22Rv1 (cell line): ENCODE results near the gene RAB34.

ENCODE experiments used
- H3K27ac ChIP-seq: fragments of 450-650 bp; 2 replicates; pipeline ENCODE4 v1.5.1; 2017
- ZFX ChIP-seq: fragments of 450-650 bp; IDR thresholded peaks from 2 replicates; pipeline ENCODE4 v1.6.1; 2017; ENCODE audit warnings: antibody characterized with exemption, borderline replicate concordance
- TF ChIP-seq, protein P1 (sequence below): fragments of 450-650 bp; IDR thresholded peaks from 2 replicates; pipeline ENCODE4 v1.5.1; 2017; ENCODE audit warnings: mild to moderate bottlenecking

The RAB34 gene

DNA sequence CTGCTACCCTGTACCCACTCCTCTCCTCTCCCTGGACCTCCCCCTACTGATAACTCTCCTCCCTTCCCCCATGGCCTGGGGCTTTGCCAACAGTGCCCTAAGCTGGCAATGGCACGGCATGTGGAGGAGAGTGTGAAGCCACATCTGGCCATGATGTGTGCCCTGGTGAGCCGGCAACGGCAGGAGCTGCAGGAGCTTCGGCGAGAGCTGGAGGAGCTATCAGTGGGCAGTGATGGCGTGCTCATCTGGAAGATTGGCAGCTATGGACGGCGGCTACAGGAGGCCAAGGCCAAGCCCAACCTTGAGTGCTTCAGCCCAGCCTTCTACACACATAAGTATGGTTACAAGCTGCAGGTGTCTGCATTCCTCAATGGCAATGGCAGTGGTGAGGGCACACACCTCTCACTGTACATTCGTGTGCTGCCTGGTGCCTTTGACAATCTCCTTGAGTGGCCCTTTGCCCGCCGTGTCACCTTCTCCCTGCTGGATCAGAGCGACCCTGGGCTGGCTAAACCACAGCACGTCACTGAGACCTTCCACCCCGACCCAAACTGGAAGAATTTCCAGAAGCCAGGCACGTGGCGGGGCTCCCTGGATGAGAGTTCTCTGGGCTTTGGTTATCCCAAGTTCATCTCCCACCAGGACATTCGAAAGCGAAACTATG lies 31.3 kb upstream of the RAB34 start:
- TF ChIP-seq ZFX = no peak
- TF ChIP-seq, protein P1, sequence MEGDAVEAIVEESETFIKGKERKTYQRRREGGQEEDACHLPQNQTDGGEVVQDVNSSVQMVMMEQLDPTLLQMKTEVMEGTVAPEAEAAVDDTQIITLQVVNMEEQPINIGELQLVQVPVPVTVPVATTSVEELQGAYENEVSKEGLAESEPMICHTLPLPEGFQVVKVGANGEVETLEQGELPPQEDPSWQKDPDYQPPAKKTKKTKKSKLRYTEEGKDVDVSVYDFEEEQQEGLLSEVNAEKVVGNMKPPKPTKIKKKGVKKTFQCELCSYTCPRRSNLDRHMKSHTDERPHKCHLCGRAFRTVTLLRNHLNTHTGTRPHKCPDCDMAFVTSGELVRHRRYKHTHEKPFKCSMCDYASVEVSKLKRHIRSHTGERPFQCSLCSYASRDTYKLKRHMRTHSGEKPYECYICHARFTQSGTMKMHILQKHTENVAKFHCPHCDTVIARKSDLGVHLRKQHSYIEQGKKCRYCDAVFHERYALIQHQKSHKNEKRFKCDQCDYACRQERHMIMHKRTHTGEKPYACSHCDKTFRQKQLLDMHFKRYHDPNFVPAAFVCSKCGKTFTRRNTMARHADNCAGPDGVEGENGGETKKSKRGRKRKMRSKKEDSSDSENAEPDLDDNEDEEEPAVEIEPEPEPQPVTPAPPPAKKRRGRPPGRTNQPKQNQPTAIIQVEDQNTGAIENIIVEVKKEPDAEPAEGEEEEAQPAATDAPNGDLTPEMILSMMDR = no peak
- H3K27ac ChIP-seq = peak overlapping the region; percentile 96

DNA sequence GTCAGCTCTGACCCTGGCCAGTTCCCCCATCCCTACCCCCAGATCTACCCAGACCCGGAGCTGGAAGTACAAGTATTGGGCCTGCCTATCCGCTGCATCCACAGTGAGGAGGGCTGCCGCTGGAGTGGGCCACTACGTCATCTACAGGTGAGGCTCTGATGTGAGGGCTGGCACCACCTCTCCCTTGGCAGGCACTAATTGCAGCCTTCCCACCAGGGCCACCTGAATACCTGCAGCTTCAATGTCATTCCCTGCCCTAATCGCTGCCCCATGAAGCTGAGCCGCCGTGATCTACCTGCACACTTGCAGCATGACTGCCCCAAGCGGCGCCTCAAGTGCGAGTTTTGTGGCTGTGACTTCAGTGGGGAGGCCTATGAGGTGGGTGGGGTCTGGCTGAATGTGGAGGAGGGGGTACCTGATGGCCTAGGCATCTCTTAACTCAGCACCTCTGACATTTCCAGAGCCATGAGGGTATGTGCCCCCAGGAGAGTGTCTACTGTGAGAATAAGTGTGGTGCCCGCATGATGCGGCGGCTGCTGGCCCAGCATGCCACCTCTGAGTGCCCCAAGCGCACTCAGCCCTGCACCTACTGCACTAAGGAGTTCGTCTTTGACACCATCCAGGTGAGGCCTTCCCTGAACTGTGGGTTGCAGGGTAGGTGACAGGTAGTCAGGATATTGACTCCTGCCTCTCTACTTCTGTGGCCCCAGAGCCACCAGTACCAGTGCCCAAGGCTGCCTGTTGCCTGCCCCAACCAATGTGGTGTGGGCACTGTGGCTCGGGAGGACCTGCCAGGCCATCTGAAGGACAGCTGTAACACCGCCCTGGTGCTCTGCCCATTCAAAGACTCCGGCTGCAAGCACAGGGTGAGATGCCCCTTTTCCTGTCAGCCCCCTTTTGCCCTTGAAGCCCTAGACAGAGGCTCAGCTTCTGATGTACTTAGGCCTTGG lies 30.4 kb upstream of the RAB34 start:
- H3K27ac ChIP-seq = peak overlapping the region; percentile 96
- no peak for TF ChIP-seq ZFX
- TF ChIP-seq, protein P1 = no peak

DNA sequence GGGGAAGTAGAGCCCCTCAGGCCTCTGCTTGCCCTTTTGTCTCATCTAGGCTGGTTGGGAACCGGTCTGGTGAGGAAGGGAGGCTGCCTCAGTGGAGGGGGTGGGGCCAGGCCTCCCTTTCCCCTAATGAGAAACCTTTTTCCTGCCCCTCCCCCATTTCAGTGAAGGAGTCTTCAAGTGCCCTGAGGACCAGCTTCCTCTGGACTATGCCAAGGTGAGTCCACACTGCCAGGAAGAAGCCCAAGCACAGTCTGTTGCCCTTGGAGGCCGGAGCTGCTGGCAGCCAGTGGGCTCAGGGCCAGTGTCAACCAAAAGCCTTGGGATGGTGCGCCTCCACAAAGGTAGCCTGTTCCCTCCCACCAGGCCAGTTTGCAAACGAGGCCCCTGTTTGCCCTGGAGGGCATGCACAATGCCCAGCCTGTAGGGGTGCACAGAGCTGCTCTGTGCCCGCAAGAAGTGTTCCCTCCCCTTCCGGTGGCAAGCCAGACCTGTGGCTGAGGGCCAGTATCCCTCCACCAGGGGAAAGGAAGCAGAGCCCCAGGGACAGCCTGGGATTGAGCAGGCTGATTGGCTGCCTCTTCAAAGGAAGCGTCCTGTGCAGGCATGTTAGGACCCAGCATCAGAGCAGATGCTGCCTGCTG lies 29.5 kb upstream of the RAB34 start:
- TF ChIP-seq, protein P1 = no peak
- no peak for TF ChIP-seq ZFX
- H3K27ac ChIP-seq = peak overlapping the region; percentile 96

DNA sequence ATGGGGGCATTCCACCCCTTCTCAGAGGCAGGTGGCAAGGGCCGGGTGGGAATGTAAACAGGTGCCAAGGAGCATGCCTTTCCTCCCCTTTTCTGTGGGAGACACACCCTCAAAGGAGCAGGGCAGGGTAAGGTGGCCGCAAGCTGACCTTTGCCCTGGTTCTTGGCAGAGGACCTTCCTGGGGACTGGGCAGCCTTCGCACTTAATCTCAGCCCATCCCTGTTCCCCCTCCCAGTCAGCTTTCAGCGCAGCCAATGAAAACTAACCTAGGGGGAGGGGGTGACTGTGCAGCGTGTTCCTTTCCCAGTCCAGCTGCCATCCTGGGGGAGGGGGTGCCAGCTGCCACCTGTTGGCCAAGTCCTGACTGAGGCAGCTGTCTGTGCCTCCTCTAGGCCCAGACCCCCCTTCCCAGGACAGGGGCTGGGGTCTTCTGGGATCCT lies 29.0 kb upstream of the RAB34 start:
- TF ChIP-seq ZFX = no peak
- TF ChIP-seq, protein P1 = no peak
- peak overlapping the region; percentile 96 for H3K27ac ChIP-seq

DNA sequence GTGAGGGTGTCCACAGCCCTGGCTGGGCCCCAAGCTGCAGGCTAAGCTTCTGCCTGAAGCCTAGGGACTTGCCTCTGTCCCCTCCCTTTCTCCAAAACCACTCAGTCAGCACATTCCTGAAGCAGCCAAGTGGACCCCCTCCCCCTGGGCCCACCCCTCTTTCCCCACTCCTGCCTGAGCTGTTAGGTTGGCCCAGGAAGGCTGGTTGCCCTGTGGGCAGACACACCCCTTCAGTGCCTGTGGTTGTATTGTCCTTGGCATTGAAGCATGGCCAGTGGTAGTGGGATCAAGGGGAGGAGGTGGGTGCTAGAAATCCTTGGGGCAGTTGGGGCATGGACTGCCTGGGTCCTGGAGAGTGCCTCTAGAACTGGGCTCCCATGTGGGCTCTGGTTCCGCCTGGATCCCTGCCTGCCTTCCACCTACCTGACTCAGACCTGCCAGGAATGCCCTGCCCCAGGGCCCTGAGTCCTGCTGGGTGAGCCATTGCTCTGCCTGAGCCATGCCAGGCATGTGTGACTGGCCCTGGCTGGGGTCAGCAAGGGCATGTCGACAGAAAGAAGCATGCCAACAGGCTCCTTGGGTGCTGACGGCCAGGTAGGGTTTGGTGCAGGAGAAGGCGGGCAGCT lies 28.2 kb upstream of the RAB34 start:
- TF ChIP-seq, protein P1 = no peak
- no peak for TF ChIP-seq ZFX
- peak overlapping the region; percentile 96 for H3K27ac ChIP-seq

DNA sequence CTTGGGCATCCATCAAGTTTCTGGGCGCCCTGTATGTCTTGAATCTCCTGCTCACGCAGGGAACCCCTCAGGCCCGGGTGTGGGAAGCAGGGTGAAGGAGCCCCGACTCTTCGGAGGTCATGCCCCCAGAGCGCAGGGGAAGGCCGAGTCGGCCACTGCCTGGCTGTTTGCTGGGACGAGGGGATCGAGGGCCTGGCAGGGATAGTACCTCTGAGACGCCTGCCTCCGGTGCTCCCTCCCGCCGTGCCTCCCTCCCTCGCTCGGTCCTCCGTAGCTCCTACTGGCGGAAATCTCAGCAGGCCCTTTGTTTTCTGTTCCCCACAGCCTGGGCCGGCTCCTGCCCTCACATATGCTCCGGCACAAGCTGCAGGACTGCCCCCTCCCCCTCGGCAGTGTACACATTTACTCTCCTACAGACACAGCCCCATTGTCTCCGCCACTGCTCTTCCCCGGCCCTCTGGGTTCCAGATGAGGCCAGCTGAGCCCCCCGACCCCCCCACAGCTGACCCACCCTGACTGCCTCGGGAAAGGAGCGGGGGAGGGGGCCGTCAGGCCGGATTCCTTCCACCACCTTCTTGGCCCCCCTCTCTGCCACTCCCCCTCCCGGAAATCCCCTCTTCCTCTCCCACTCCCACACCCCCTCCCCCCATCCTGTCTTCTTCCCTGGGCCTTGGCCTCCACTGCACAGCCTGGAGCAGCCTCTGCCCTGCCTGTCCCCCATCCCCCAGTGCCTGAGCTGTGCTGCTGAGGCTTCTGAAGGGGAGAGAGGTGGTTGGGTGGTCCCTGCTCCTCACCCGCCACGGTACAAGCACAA lies 27.5 kb upstream of the RAB34 start:
- peak overlapping the region; percentile 96 for H3K27ac ChIP-seq

More for the DNA sequence above, 27.5 kb upstream of the RAB34 start:
- TF ChIP-seq, protein P1 = no peak
- no peak for TF ChIP-seq ZFX
